ENCODE results near the gene TCERG1L. TPM values are rescaled to one million over a fixed set of nuclear protein-coding genes. Genes with fewer than 3 reads are reported as not detected.

TCERG1L gene
- total RNA-seq, 4 donors from 2014 or later, result 0.41 TPM; not detected in 3

- TF ChIP-seq POLR2A (IDR thresholded peaks at IDR 0.05), result no peak
- TF ChIP-seq, protein P1, sequence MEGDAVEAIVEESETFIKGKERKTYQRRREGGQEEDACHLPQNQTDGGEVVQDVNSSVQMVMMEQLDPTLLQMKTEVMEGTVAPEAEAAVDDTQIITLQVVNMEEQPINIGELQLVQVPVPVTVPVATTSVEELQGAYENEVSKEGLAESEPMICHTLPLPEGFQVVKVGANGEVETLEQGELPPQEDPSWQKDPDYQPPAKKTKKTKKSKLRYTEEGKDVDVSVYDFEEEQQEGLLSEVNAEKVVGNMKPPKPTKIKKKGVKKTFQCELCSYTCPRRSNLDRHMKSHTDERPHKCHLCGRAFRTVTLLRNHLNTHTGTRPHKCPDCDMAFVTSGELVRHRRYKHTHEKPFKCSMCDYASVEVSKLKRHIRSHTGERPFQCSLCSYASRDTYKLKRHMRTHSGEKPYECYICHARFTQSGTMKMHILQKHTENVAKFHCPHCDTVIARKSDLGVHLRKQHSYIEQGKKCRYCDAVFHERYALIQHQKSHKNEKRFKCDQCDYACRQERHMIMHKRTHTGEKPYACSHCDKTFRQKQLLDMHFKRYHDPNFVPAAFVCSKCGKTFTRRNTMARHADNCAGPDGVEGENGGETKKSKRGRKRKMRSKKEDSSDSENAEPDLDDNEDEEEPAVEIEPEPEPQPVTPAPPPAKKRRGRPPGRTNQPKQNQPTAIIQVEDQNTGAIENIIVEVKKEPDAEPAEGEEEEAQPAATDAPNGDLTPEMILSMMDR (IDR thresholded peaks at IDR 0.05), result no peak
- H3K36me3 ChIP-seq, result no peaks in the 10 kb centered on the region
- H3K4me1 ChIP-seq, result no peaks in the 10 kb centered on the region
- no peak for DNase-seq
- no peaks in the 10 kb centered on the region for H3K9me3 ChIP-seq
- H3K27ac ChIP-seq, result no peak overlapping the region
- H3K4me3 ChIP-seq, result no peak overlapping the region
- intact Hi-C loops (cut with DNase I; ENCODE audit: low total_unique reads), result no loop called here
- H3K27me3 ChIP-seq, result no peaks in the 10 kb centered on the region
These were observed 130.6 kb downstream of the TCERG1L start for GRCh38 chr10:131180740-131181415.

GRCh38 chr10:131180086-131180485 is 131.4 kb downstream of the TCERG1L start:
- H3K4me1 ChIP-seq, result no peaks in the 10 kb centered on the region
- no peak overlapping the region for H3K4me3 ChIP-seq
- no peaks in the 10 kb centered on the region for H3K27me3 ChIP-seq
- H3K27ac ChIP-seq, result no peak overlapping the region
- TF ChIP-seq, protein P1 (IDR thresholded peaks at IDR 0.05), result no peak
- no peak for TF ChIP-seq POLR2A (IDR thresholded peaks at IDR 0.05)
- H3K9me3 ChIP-seq, result no peaks in the 10 kb centered on the region
- no peak for DNase-seq
- intact Hi-C loops (cut with DNase I; ENCODE audit: low total_unique reads), result no loop called here
- H3K36me3 ChIP-seq, result no peaks in the 10 kb centered on the region

- H3K36me3 ChIP-seq, result no peaks in the 10 kb centered on the region
- H3K4me3 ChIP-seq, result no peak overlapping the region
- no peak for DNase-seq
- intact Hi-C loops (cut with DNase I; ENCODE audit: low total_unique reads), result no loop called here
- no peak overlapping the region for H3K27ac ChIP-seq
- TF ChIP-seq, protein P1 (IDR thresholded peaks at IDR 0.05), result no peak
- no peak for TF ChIP-seq POLR2A (IDR thresholded peaks at IDR 0.05)
- H3K4me1 ChIP-seq, result no peaks in the 10 kb centered on the region
- no peaks in the 10 kb centered on the region for H3K9me3 ChIP-seq
- no peaks in the 10 kb centered on the region for H3K27me3 ChIP-seq
These were observed 132.2 kb downstream of the TCERG1L start for GRCh38 chr10:131179361-131179760.

- intact Hi-C loops (cut with DNase I; ENCODE audit: low total_unique reads), result no loop called here
- Histone ChIP-seq H3K27me3 (no peaks in the 10 kb centered on the region), H3K4me1 (no peaks in the 10 kb centered on the region), H3K9me3 (no peaks in the 10 kb centered on the region), H3K36me3 (no peaks in the 10 kb centered on the region), H3K27ac (no peak overlapping the region), H3K4me3 (no peak overlapping the region)
- TF ChIP-seq, protein P1 (IDR thresholded peaks at IDR 0.05), result no peak
- no peak for TF ChIP-seq POLR2A (IDR thresholded peaks at IDR 0.05)
- DNase-seq, result no peak
These were observed 132.8 kb downstream of the TCERG1L start for GRCh38 chr10:131178521-131179331.
